Measurements from ENCODE around the gene STXBP6.

STXBP6 gene

DNA sequence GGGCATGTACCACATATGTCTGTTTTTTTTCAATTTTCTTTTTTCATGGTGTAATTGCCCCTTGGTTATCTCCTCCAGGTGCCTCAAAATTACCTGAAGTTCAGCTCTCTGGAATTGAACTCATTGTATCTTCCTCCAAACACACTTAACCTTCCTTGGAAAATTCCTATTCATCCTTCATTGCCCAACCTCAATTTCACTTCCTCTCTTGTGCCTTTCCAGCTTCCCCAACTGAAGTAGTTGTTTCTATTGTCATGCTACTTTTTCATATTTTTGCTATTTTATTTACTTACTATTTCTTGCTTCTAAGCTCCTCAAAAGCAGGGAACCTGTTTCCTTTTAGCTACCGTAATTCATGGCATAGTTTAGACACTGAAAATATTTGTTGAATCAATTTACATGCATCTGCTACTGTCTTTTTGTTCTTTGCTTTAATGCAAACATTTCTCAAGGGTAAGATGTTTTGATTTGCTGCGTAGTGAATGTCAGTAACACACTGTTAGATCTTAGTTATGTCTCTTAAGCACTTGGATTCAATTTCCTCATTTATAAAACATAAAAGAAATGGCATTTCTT, 37.0 kb upstream of the STXBP6 start:
- no peak; a peak in 1 of 22 replicates for TF ChIP-seq Cebpa-rat (IDR thresholded peaks at IDR 0.05)
- no peaks in the 10 kb centered on the region for H3K27me3 ChIP-seq
- H3K9me3 ChIP-seq (replicated peaks in 1 of 11), result no peaks in the 10 kb centered on the region
- peak overlapping the region in 5 of 11 experiments; percentile 25 to 53 (median 39); a peak in 7 of 22 replicates for H3K4me2 ChIP-seq
- no peaks in the 10 kb centered on the region for H4K20me1 ChIP-seq
- no peaks in the 10 kb centered on the region for H3K36me3 ChIP-seq
- peaks cover 0 to 18% (median 5%) of the 10 kb centered on the region in 10 experiments; a peak in 8 of 20 replicates for H3K4me1 ChIP-seq
- H3K9ac ChIP-seq, result no peak overlapping the region
- no peak overlapping the region for H3K4me3 ChIP-seq
- H3K27ac ChIP-seq, result no peak overlapping the region

DNA sequence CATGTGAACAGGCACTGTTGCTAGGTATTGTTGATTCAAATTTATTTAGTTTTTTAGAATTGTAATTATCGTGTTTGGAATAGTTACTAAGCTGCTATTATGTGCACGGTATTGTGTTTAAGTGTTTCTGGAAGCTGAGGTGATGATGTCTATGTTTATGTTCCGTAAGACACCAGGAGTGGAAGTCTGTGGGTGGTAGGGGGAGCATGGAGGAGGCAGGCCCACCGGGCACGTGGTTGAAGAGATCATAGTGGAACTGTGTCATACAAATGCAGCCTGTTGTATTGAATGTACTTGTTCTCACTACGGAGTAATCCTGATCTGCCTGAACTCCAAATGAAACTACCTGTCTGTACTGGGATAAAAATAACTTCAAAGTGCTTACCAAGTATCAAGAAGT, 36.1 kb upstream of the STXBP6 start:
- Histone ChIP-seq H3K27ac (no peak overlapping the region), H4K20me1 (no peaks in the 10 kb centered on the region), H3K4me2 (no peak overlapping the region), H3K9me3 (replicated peaks in 1 of 11) (no peaks in the 10 kb centered on the region), H3K4me1 (peaks cover 0 to 18% (median 5%) of the 10 kb centered on the region in 10 experiments; a peak in 8 of 20 replicates), H3K4me3 (no peak overlapping the region), H3K27me3 (no peaks in the 10 kb centered on the region), H3K36me3 (no peaks in the 10 kb centered on the region), H3K9ac (no peak overlapping the region)
- TF ChIP-seq Cebpa-rat (IDR thresholded peaks at IDR 0.05), result no peak

DNA sequence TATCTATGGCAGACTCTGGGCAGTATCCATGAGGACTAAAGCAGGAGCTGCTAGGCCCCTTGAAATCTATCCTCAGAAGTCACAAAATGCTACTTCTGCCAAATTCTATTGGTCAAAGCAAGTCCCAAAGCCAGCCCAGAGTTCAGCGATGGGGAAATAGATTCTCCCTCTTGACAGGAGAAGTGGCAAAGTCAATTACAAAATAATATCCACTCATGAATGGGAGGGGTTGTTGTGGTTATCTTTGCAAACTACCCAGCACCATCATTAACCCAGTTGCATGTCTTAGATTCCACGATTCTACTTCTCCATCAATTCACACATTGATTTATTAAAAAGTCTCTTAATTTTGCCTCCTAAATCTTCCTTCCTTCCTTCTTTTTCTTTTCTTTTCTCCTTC, 30.7 kb upstream of the STXBP6 start:
- H4K20me1 ChIP-seq, result no peaks in the 10 kb centered on the region

DNA sequence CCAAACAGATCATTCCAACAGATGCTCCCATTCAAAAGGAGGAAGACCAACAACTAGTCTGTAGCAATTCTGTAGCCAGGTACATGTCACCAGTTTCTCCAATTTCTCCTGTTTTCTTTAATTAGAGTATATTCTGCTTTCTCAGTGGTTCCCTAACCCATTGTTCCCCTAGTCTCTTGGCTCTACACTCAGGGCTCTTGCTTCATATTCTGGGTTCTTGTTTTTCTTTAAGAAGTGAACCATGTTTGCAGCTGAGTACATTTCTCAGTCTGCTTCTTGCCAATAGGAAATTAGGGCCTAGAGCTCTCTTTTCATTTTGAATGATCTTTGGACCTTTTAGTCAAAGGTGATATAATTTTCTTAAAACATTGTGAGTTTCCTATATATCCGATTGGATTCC, 29.4 kb upstream of the STXBP6 start:
- H3K36me3 ChIP-seq, result no peaks in the 10 kb centered on the region
- H3K27me3 ChIP-seq, result no peaks in the 10 kb centered on the region
- no peak for TF ChIP-seq Cebpa-rat (IDR thresholded peaks at IDR 0.05)
- H3K4me2 ChIP-seq, result no peak overlapping the region
- no peak overlapping the region for H3K27ac ChIP-seq
- H3K4me1 ChIP-seq, result no peaks in the 10 kb centered on the region
- H3K9ac ChIP-seq, result no peak overlapping the region
- H3K4me3 ChIP-seq, result no peak overlapping the region
- H3K9me3 ChIP-seq (replicated peaks in 1 of 11), result no peaks in the 10 kb centered on the region
- H4K20me1 ChIP-seq, result no peaks in the 10 kb centered on the region

More for the DNA sequence above, 30.7 kb upstream of the STXBP6 start:
- Histone ChIP-seq H3K27me3 (no peaks in the 10 kb centered on the region), H3K36me3 (no peaks in the 10 kb centered on the region), H3K27ac (no peak overlapping the region), H3K4me3 (no peak overlapping the region), H3K9ac (no peak overlapping the region), H3K4me2 (no peak overlapping the region), H3K4me1 (no peaks in the 10 kb centered on the region), H3K9me3 (replicated peaks in 1 of 11) (no peaks in the 10 kb centered on the region)
- TF ChIP-seq Cebpa-rat (IDR thresholded peaks at IDR 0.05), result no peak

DNA sequence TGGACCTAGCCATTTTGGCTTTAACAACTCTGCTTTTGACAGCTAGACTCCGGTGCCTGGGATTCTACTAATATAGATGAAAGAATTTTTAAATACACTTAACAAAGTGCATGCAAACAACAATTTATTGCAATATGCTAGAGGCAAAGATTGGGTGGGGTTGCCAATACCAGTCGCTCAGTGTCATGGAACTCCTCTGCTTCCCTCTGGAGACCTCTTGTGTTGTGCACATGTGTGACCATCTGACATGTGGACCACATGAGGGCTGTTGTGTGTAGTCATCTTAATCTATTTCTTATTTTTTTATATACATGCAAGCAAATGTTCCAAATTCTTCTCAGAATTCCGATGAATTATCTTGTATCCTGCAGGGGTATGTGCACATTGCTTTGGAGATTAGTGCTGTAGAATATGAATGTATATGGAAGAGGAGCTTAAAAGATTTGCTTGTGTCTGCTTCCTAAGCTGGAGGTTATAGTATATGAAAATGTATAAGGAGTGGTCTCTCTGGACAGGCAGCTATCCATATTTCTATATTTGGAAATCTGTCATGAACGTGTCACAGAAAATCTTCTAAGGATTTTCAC, 24.2 kb upstream of the STXBP6 start:
- Histone ChIP-seq H4K20me1 (no peaks in the 10 kb centered on the region), H3K27me3 (no peaks in the 10 kb centered on the region), H3K4me2 (no peak overlapping the region), H3K36me3 (no peaks in the 10 kb centered on the region), H3K4me1 (no peaks in the 10 kb centered on the region), H3K4me3 (no peak overlapping the region), H3K9ac (no peak overlapping the region), H3K27ac (no peak overlapping the region), H3K9me3 (replicated peaks in 1 of 11) (no peaks in the 10 kb centered on the region)
- no peak for TF ChIP-seq Cebpa-rat (IDR thresholded peaks at IDR 0.05)

DNA sequence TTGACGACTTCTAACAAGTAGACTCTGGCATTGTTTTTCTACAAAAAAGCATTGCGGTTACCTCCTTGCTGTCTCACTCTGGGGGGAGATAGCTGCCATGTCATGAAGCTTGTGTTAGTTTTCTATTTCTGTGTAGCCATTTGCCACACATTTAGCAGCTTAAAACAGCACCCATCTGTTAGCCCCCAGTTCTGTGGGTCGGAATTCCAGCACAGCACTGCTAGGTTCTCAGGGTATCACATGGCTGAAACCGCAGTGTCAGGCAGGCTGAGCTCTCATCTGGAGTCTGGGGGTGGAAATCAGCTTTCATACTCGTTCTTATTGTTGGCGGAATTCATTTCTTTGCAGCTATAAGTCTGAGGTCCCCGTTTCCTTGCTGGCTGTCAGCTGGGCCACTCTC, 19.9 kb upstream of the STXBP6 start:
- no peak overlapping the region for H3K4me3 ChIP-seq
- no peak overlapping the region for H3K27ac ChIP-seq
- H3K27me3 ChIP-seq, result no peaks in the 10 kb centered on the region
- no peaks in the 10 kb centered on the region for H3K4me1 ChIP-seq
- H3K36me3 ChIP-seq, result no peaks in the 10 kb centered on the region
- no peak for TF ChIP-seq Cebpa-rat (IDR thresholded peaks at IDR 0.05)
- no peak overlapping the region for H3K9ac ChIP-seq
- no peaks in the 10 kb centered on the region for H4K20me1 ChIP-seq
- H3K9me3 ChIP-seq (replicated peaks in 1 of 11), result no peaks in the 10 kb centered on the region
- H3K4me2 ChIP-seq, result no peak overlapping the region

DNA sequence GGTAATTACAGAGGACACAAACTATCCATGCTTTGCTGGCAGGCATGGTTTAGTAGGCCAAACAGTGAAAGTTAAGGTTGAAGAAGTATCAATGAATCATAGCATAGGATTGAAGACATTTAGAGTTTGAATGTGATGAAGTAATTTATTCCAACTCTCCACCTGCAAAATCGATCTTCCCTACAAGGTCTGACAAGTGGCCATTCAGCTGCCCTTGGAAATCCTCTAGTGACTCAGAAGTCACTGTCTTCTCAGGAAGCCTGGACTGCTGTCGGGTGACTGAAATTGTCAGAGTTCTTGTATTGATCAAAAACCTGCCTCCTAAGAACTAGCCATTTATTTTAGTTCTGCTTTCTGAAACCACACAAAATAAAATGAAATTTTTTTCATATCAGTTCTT, 17.7 kb upstream of the STXBP6 start:
- H3K27ac ChIP-seq, result no peak overlapping the region
- no peaks in the 10 kb centered on the region for H3K27me3 ChIP-seq
- no peak overlapping the region for H3K4me3 ChIP-seq
- no peaks in the 10 kb centered on the region for H3K4me1 ChIP-seq
- TF ChIP-seq Cebpa-rat (IDR thresholded peaks at IDR 0.05), result no peak
- no peaks in the 10 kb centered on the region for H3K36me3 ChIP-seq
- H3K9ac ChIP-seq, result no peak overlapping the region
- no peaks in the 10 kb centered on the region for H3K9me3 ChIP-seq (replicated peaks in 1 of 11)
- no peak overlapping the region for H3K4me2 ChIP-seq
- H4K20me1 ChIP-seq, result no peaks in the 10 kb centered on the region

DNA sequence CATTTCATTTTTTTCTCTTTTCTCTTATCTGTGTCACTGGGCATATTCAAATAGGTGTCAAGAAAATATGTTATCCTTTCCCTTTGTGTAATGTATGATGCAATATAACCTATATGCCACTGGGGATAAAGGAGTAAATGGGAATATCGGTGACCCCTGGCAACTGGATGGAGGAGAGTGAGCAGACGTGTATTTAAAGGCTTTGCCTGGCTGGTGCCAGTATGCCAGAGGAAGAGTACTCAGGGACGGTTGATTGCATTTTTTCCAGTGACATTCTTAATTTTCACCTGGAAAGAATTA, 12.0 kb upstream of the STXBP6 start:
- H3K4me3 ChIP-seq, result no peak overlapping the region
- no peaks in the 10 kb centered on the region for H3K9me3 ChIP-seq (replicated peaks in 1 of 11)
- no peaks in the 10 kb centered on the region for H4K20me1 ChIP-seq
- no peak for TF ChIP-seq Cebpa-rat (IDR thresholded peaks at IDR 0.05)
- H3K4me1 ChIP-seq, result no peaks in the 10 kb centered on the region
- no peaks in the 10 kb centered on the region for H3K27me3 ChIP-seq
- no peak overlapping the region for H3K4me2 ChIP-seq
- no peak overlapping the region for H3K27ac ChIP-seq
- no peaks in the 10 kb centered on the region for H3K36me3 ChIP-seq
- H3K9ac ChIP-seq, result no peak overlapping the region

DNA sequence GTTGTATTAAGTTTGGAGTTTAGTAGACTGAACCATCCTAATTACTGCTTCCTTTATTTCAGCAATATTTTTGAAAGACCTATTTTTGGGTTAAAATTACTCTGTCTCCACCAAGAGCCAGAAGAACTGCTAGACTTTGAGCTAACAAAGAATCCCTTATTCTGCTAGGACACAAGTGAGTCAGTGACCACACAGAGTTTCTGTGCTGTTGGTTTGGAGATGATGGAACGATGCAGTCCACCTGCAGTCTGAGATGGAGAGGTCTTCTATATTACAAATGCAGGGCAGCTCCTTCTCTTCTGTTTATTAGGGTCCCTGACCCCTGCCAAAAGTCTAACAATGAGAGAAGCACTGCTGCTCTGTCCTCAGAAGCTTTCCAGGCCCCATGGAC, 6.7 kb upstream of the STXBP6 start:
- Histone ChIP-seq H3K4me2 (no peak overlapping the region), H4K20me1 (no peaks in the 10 kb centered on the region), H3K27me3 (peaks cover 0 to 1% (median 0%) of the 10 kb centered on the region in 11 experiments; a peak in 2 of 22 replicates), H3K36me3 (no peaks in the 10 kb centered on the region), H3K4me1 (no peaks in the 10 kb centered on the region), H3K9ac (no peak overlapping the region), H3K9me3 (replicated peaks in 1 of 11) (no peaks in the 10 kb centered on the region), H3K27ac (no peak overlapping the region), H3K4me3 (no peak overlapping the region)
- TF ChIP-seq Cebpa-rat (IDR thresholded peaks at IDR 0.05), result no peak

DNA sequence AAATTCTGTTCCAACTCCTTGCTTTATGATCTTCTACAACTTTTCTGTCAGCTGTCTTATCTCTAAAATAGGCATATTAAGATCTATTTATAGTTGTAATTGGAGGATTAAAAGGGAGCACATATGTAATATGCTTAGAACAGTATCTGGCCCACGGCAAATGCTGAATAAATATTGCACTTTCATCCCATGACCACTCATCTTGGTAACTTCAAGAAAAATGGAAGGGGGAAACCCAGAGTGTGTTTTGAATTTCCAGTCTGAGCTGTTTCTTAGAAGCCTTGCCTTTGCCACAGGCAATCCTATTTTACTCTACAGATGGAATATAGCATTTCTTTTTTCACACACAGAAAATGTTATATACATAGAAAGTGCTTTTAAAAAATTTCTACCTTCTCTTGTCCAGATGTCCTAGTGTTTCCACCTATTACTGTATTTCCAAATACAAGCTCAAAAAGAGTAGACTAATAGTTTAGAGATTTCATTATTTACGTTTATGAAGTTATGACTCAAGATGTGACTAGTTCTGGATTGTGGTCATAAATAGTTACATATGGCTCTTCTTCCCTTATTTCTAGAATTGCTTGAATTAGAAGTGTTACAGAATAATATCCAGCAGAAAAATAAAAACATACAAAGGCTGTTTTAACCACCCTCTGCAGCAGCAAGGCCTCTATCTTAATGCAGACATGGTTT, 6.2 kb upstream of the STXBP6 start:
- Histone ChIP-seq H3K27ac (no peak overlapping the region), H3K36me3 (no peaks in the 10 kb centered on the region), H3K9me3 (replicated peaks in 1 of 11) (no peaks in the 10 kb centered on the region), H3K4me2 (no peak overlapping the region), H4K20me1 (no peaks in the 10 kb centered on the region), H3K4me1 (no peaks in the 10 kb centered on the region), H3K27me3 (peaks cover 0 to 6% (median 3%) of the 10 kb centered on the region in 11 experiments; a peak in 7 of 22 replicates), H3K4me3 (no peak overlapping the region), H3K9ac (no peak overlapping the region)
- no peak for TF ChIP-seq Cebpa-rat (IDR thresholded peaks at IDR 0.05)

Data from BLaER1 treated with 17β-estradiol and CSF1 and Interleukin-3, amounts not matched to agents 10 nM and 100 nM (cell line).